OCI-LY7 (cell line): ENCODE data around the gene BLVRB.

Experiments
- CTCF ChIP-seq: fragments of 200-600 bp; sonication (generic); conservative IDR thresholded peaks from 2 replicates; pipeline ENCODE4 v1.5.1; 2014; ENCODE audit warnings: mild to moderate bottlenecking, antibody characterized with exemption, low read length, moderate library complexity, mixed read lengths
- EZH2phosphoT487 ChIP-seq: fragments of 200-600 bp; sonication (generic); IDR thresholded peaks from 2 replicates; pipeline ENCODE4 v1.6.1; 2018; ENCODE audit warnings: low read depth, borderline replicate concordance, mild to moderate bottlenecking, mixed run types, antibody characterized with exemption, low read length, moderate library complexity, mixed read lengths

GRCh38 chr19:40512473-40513344 lies 47.2 kb upstream of the BLVRB start:
- TF ChIP-seq CTCF (no peak), EZH2phosphoT487 (no peak)
